Bronchial epithelial cell (primary cell): Measurements from ENCODE around the gene IQCE. TPM values are rescaled to one million over a fixed set of nuclear protein-coding genes. Genes with fewer than 3 reads are reported as not detected.
"Not testable (repeated sequence)": the region's sequence is repeated elsewhere in the genome, so short reads cannot be mapped to it uniquely, and the experiment has no call there.

Experiments used
- DNase-seq: peaks from one replicate; pipeline ENCODE4 v3.0.0-alpha.2; 2010; ENCODE audit warnings: low read depth
- FAIRE-seq: peaks from 2 replicates; lab custom pipeline; 2011; peaks lifted over from hg19 to GRCh38; lab: Jason Lieb, UNC
- H3K27me3 ChIP-seq: 2 replicates; pipeline ENCODE4 v1.5.1; 2011; ENCODE audit warnings: low read length; ENCODE audit not compliant: control insufficient read depth, insufficient read depth
- H3K36me3 ChIP-seq: 2 replicates; pipeline ENCODE4 v1.5.1; 2011; ENCODE audit warnings: low read length; ENCODE audit not compliant: control insufficient read depth, insufficient read depth
- H3K4me3 ChIP-seq: 2 replicates; pipeline ENCODE4 v1.5.1; 2011; ENCODE audit warnings: mild to moderate bottlenecking, low read depth, low read length, control low read depth
- CTCF ChIP-seq: IDR thresholded peaks from 2 replicates; pipeline ENCODE4 v1.5.1; 2011; ENCODE audit warnings: mild to moderate bottlenecking, moderate library complexity, low read length, control low read depth, inconsistent platforms; ENCODE audit not compliant: insufficient read depth, severe bottlenecking
- total RNA-seq: library from RNA; depleted of rRNA; stranded (reverse); fragments of >200 nt; gene quantifications from 2 replicates; pipeline ENCODE4 v1.2.1, GENCODE V29; 2014

IQCE gene
- total RNA-seq, 1 donor from 2014 or later: 6.3 TPM

GRCh38 chr7:2587134-2587533, 28.4 kb downstream of the IQCE start:
- Histone ChIP-seq H3K27me3 (no peaks in the 10 kb centered on the region), H3K4me3 (no peak overlapping the region), H3K36me3 (peaks cover 2% of the 10 kb centered on the region)
- no peak for TF ChIP-seq CTCF
- DNase-seq (no peak), FAIRE-seq (no peak)

- no peak for TF ChIP-seq CTCF
- H3K36me3 ChIP-seq: peaks cover 3% of the 10 kb centered on the region
- no peak for FAIRE-seq
These were observed 29.0 kb downstream of the IQCE start for GRCh38 chr7:2587778-2588177.

GRCh38 chr7:2589341-2589740, 30.6 kb downstream of the IQCE start:
- FAIRE-seq: no peak
- DNase-seq: no peak
- Histone ChIP-seq H3K27me3 (no peaks in the 10 kb centered on the region), H3K36me3 (peaks cover 7% of the 10 kb centered on the region), H3K4me3 (no peak overlapping the region)
- TF ChIP-seq CTCF: no peak

More at GRCh38 chr7:2587778-2588177, 29.0 kb downstream of the IQCE start:
- Histone ChIP-seq H3K27me3 (no peaks in the 10 kb centered on the region), H3K4me3 (no peak overlapping the region)
- no peak for DNase-seq

- DNase-seq, H3K4me3 ChIP-seq, H3K36me3 ChIP-seq, H3K27me3 ChIP-seq, FAIRE-seq: not testable (repeated sequence)
These were observed 31.2 kb downstream of the IQCE start for GRCh38 chr7:2589941-2590340.

- peaks cover 15% of the 10 kb centered on the region for H3K36me3 ChIP-seq
- H3K4me3 ChIP-seq: no peak overlapping the region
- FAIRE-seq (no peak), DNase-seq (no peak)
- no peak for TF ChIP-seq CTCF
- H3K27me3 ChIP-seq: no peaks in the 10 kb centered on the region
These were observed 33.6 kb downstream of the IQCE start for GRCh38 chr7:2592375-2592865.

GRCh38 chr7:2593036-2593727, 34.4 kb downstream of the IQCE start:
- FAIRE-seq: no peak
- H3K4me3 ChIP-seq: no peak overlapping the region
- TF ChIP-seq CTCF: no peak
- no peaks in the 10 kb centered on the region for H3K27me3 ChIP-seq
- H3K36me3 ChIP-seq: peaks cover 15% of the 10 kb centered on the region
- no peak for DNase-seq
